ENCODE measurements around the gene HSPA12B. TPM values are rescaled to one million over a fixed set of nuclear protein-coding genes. Genes with fewer than 3 reads are reported as not detected.

HSPA12B gene
- total RNA-seq, 1 donor from 2014 or later, result 64.8 TPM

GRCh38 chr20:3782597-3782996 lies 50.1 kb downstream of the HSPA12B start:
- Histone ChIP-seq H3K4me1 (peaks cover 26 to 38% of the 10 kb centered on the region in 2 donors), H3K4me3 (no peak overlapping the region), H3K27me3 (no peaks in the 10 kb centered on the region), H3K9me3 (no peaks in the 10 kb centered on the region), H3K36me3 (peaks cover 0 to 12% of the 10 kb centered on the region in 2 donors), H3K27ac (no peak overlapping the region)
- no peak for TF ChIP-seq CTCF (IDR thresholded peaks at IDR 0.05)
- intact Hi-C loops (cut with DNase I), result no loop called here
- peak in 1 of 2 donors; percentile 58 for DNase-seq (ENCODE audit: low spot score in 2 of 2)

DNA sequence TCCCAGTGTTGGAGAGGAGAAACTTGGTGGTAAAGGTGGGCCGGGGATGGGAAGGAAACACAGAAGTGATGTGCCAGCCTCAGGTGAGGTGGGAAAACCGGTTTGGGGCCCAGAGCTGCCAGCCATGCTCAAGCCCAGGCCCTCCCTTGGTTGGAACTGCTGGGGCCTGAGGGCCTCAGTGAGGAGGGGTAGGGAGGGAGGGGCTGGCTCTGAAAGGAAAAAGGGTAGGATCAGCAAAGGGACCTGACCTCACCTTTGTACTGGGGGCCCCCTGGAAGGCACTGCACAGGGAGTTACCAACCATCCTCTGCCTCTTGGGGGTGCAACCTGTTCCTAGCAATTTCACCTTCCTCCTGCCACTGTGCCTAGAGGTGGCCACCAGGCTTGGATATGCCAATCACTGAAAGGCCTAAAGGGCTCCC lies 50.6 kb downstream of the HSPA12B start:
- H3K27me3 ChIP-seq, result no peaks in the 10 kb centered on the region
- no peak for DNase-seq (ENCODE audit: low spot score in 2 of 2)
- peaks cover 0 to 12% of the 10 kb centered on the region in 2 donors for H3K36me3 ChIP-seq
- TF ChIP-seq CTCF (IDR thresholded peaks at IDR 0.05), result no peak
- no peak overlapping the region for H3K27ac ChIP-seq
- no peak overlapping the region for H3K4me3 ChIP-seq
- H3K9me3 ChIP-seq, result no peaks in the 10 kb centered on the region
- H3K4me1 ChIP-seq, result peaks cover 25 to 35% of the 10 kb centered on the region in 2 donors
- intact Hi-C loops (cut with DNase I), result no loop called here

DNA sequence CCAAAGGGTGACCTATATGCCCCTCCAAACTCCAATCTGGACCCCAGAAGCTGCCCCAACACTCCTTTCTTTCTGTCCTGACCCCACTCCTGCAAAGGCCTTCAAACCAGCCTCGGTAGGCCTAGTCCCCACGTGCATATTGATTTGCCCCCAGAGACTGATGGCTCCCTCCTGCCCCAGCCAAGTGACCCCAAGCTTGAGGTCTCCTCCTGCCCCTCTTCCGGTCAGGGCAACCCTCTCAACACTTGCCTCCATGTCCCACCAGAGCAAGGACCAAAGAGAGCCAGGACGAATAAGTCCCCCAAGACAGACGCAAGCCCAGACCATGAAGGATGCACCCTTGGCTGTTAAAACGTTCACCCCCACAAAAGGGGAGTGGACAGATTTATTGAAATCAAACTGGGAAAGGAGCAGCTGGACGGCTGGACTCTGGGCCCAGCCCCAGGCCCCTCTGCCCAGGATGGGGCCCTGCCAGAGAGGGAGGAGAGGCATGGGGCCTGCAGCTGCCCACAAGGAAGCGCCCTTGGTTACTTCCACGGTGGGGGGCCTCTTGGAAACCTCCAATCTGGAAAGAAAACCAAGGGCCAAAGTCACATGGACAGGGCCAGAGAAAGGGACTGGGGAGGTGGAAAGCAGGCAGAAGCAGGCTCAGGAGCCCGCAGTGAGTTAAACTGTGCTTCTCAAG lies 51.2 kb downstream of the HSPA12B start:
- H3K27ac ChIP-seq, result peak overlapping the region; percentile 46 to 82
- intact Hi-C loops (cut with DNase I), result no loop called here
- peak overlapping the region in 1 of 2 donors; percentile 94 for H3K4me3 ChIP-seq
- peaks cover 20 to 31% of the 10 kb centered on the region in 2 donors for H3K4me1 ChIP-seq
- H3K9me3 ChIP-seq, result no peaks in the 10 kb centered on the region
- no peak for DNase-seq (ENCODE audit: low spot score in 2 of 2)
- no peak for TF ChIP-seq CTCF (IDR thresholded peaks at IDR 0.05)
- peaks cover 0 to 12% of the 10 kb centered on the region in 2 donors for H3K36me3 ChIP-seq
- no peaks in the 10 kb centered on the region for H3K27me3 ChIP-seq

DNA sequence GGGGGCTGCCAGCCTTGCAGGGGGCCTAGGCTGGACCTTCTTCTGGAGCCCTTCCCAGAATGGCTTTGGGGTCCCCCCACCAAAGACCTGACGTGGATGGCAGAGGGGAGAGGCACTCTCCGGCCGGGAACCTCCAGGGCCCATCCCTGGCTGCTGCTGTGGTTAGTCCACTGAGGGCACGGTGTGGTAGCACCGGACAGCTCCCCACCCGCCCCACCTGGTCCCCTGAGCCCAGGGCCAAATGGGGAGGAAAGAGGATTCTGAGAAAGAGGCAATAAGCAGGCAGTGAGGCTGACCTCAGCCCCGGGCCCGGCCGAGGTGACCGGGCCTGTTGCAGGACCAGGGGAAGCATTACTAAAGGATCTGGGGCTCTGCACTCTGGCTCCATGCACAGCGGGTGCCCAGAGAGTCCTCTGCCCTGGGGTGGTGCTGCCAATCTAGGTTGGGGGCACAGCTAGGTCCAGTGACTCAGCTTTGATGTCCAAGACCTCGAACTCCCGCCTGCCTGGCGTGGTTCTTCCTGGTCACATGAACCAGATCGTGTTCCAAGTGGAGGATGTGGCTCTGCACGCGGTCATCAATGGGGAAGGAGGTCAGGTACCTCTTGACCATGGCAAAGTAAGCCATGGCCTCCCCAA lies 51.9 kb downstream of the HSPA12B start:
- H3K27ac ChIP-seq, result peak overlapping the region; percentile 82 to 89

GRCh38 chr20:3784863-3785239 lies 52.4 kb downstream of the HSPA12B start:
- TF ChIP-seq CTCF (IDR thresholded peaks at IDR 0.05), result no peak
- no peaks in the 10 kb centered on the region for H3K27me3 ChIP-seq
- peaks cover 20 to 31% of the 10 kb centered on the region in 2 donors for H3K4me1 ChIP-seq

More for the DNA sequence above, 51.9 kb downstream of the HSPA12B start:
- Histone ChIP-seq H3K4me3 (peak overlapping the region in 1 of 2 donors; percentile 94), H3K4me1 (peaks cover 20 to 31% of the 10 kb centered on the region in 2 donors), H3K36me3 (peaks cover 0 to 12% of the 10 kb centered on the region in 2 donors), H3K27me3 (no peaks in the 10 kb centered on the region), H3K9me3 (no peaks in the 10 kb centered on the region)
- intact Hi-C loops (cut with DNase I), result no loop called here
- DNase-seq (ENCODE audit: low spot score in 2 of 2), result no peak
- no peak for TF ChIP-seq CTCF (IDR thresholded peaks at IDR 0.05)

More at GRCh38 chr20:3784863-3785239, 52.4 kb downstream of the HSPA12B start:
- intact Hi-C loops (cut with DNase I), result no loop called here
- no peaks in the 10 kb centered on the region for H3K9me3 ChIP-seq
- DNase-seq (ENCODE audit: low spot score in 2 of 2), result no peak
- peak overlapping the region; percentile 82 to 89 for H3K27ac ChIP-seq
- peaks cover 0 to 12% of the 10 kb centered on the region in 2 donors for H3K36me3 ChIP-seq
- H3K4me3 ChIP-seq, result peak overlapping the region; percentile 67 to 94
